Body of pancreas (tissue), 4 donors: ENCODE measurements around the gene CDC42SE2.

ENCODE experiments used
- CTCF ChIP-seq, 7 experiments: fragments of 450-650 bp in 4 of 7; fragments of 200-600 bp in 3 of 7; sonication (generic) in 3 of 7; IDR thresholded peaks; one replicate each; pipeline ENCODE4 v1.5.1; 2016 to 2019; ENCODE audit warnings: antibody characterized with exemption in 7 of 7
- POLR2A ChIP-seq, 3 donors: fragments of 450-650 bp; IDR thresholded peaks; one replicate each; pipeline ENCODE4 v1.6.1; 2016; ENCODE audit warnings: antibody characterized with exemption in 3 of 3, mild to moderate bottlenecking in 2 of 3

DNA sequence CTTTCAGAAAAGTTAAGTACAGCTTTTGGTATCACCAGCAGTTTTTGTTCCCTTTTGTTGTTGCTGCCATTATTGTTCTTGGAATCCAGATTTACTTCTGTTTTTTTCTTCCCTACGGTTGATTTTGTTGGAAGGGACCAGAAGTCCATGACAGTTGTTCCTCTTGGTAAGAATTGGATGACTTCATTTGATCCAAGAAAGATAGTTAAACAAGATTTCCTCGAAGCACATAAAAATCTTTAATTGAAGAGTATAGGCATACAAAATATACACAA, 65.4 kb downstream of the CDC42SE2 start:
- TF ChIP-seq CTCF (IDR thresholded peaks at IDR 0.05) (no peak), POLR2A (IDR thresholded peaks at IDR 0.05) (no peak)
